Right atrium auricular region (tissue), 2 donors: Measurements from ENCODE around the gene FAM163A. TPM values are rescaled to one million over a fixed set of nuclear protein-coding genes. Genes with fewer than 3 reads are reported as not detected.

ENCODE experiments used
- DNase-seq: peaks from one replicate; pipeline ENCODE4 v3.0.0-alpha.2; 2019; ENCODE audit warnings: low spot score
- H3K27ac ChIP-seq, 2 donors: fragments of 200-600 bp; sonication (generic); 1 replicate in 1 of 2; 2 replicates in 1 of 2; pipeline ENCODE4 v1.5.1; 2016 to 2019
- H3K27me3 ChIP-seq, 2 donors: fragments of 200-600 bp; sonication (generic); one replicate each; pipeline versions ENCODE4 v1.5.1 to v1.6.0; 2017 to 2019
- H3K36me3 ChIP-seq: fragments of 200-600 bp; sonication (generic); one replicate; pipeline ENCODE4 v1.5.1; 2016
- H3K4me1 ChIP-seq, 2 donors: fragments of 200-600 bp; sonication (generic); one replicate each; pipeline versions ENCODE4 v1.5.1 to v1.6.0; 2017 to 2019
- H3K4me3 ChIP-seq, 2 donors: fragments of 200-600 bp; sonication (generic); 1 replicate in 1 of 2; 2 replicates in 1 of 2; pipeline ENCODE4 v1.5.1; 2017 to 2019; ENCODE audit warnings: mild to moderate bottlenecking in 1 of 2, moderate library complexity in 1 of 2
- H3K9me3 ChIP-seq, 2 donors: fragments of 200-600 bp; sonication (generic); one replicate each; pipeline ENCODE4 v1.5.1; 2019
- CTCF ChIP-seq, 2 donors: fragments of 200-600 bp; sonication (generic); IDR thresholded peaks; one replicate each; pipeline ENCODE4 v1.5.1; 2019; ENCODE audit warnings: antibody characterized with exemption in 2 of 2
- total RNA-seq, 2 donors: library from RNA; depleted of rRNA; stranded (reverse); fragments of >200 nt; gene quantifications; one replicate each; pipeline ENCODE4 v1.1.0, GENCODE V29; 2016

The FAM163A gene
- total RNA-seq, 2 donors from 2014 or later, result not detected

- H3K4me1 ChIP-seq, result no peaks in the 10 kb centered on the region
- H3K4me3 ChIP-seq, result no peak overlapping the region
- no peak for TF ChIP-seq CTCF (IDR thresholded peaks at IDR 0.05)
- H3K9me3 ChIP-seq, result peaks cover 0 to 13% of the 10 kb centered on the region in 2 donors
- H3K36me3 ChIP-seq, result no peaks in the 10 kb centered on the region
- no peak overlapping the region for H3K27ac ChIP-seq
- no peak for DNase-seq
- H3K27me3 ChIP-seq, result no peaks in the 10 kb centered on the region
Measured at GRCh38 chr1:179750630-179751029, 7.5 kb downstream of the FAM163A start.

- no peaks in the 10 kb centered on the region for H3K27me3 ChIP-seq
- no peaks in the 10 kb centered on the region for H3K36me3 ChIP-seq
- DNase-seq, result no peak
- TF ChIP-seq CTCF (IDR thresholded peaks at IDR 0.05), result no peak
- peaks cover 0 to 13% of the 10 kb centered on the region in 2 donors for H3K9me3 ChIP-seq
- no peak overlapping the region for H3K27ac ChIP-seq
- no peak overlapping the region for H3K4me3 ChIP-seq
- H3K4me1 ChIP-seq, result no peaks in the 10 kb centered on the region
Measured at GRCh38 chr1:179753061-179753460, 10.0 kb downstream of the FAM163A start.

- no peak overlapping the region for H3K4me3 ChIP-seq
- no peak for TF ChIP-seq CTCF (IDR thresholded peaks at IDR 0.05)
- H3K27me3 ChIP-seq, result no peaks in the 10 kb centered on the region
- H3K27ac ChIP-seq, result no peak overlapping the region
- no peak for DNase-seq
- H3K4me1 ChIP-seq, result no peaks in the 10 kb centered on the region
- no peaks in the 10 kb centered on the region for H3K36me3 ChIP-seq
- peaks cover 0 to 13% of the 10 kb centered on the region in 2 donors for H3K9me3 ChIP-seq
Measured at GRCh38 chr1:179754041-179754624, 11.0 kb downstream of the FAM163A start.

GRCh38 chr1:179757933-179758332 is 14.8 kb downstream of the FAM163A start:
- DNase-seq, result no peak
- no peak overlapping the region for H3K27ac ChIP-seq
- no peak for TF ChIP-seq CTCF (IDR thresholded peaks at IDR 0.05)
- no peak overlapping the region for H3K4me3 ChIP-seq
- no peaks in the 10 kb centered on the region for H3K4me1 ChIP-seq
- H3K27me3 ChIP-seq, result no peaks in the 10 kb centered on the region
- no peaks in the 10 kb centered on the region for H3K36me3 ChIP-seq
- H3K9me3 ChIP-seq, result no peaks in the 10 kb centered on the region

GRCh38 chr1:179760521-179760920 is 17.4 kb downstream of the FAM163A start:
- H3K4me3 ChIP-seq, result no peak overlapping the region
- no peak for TF ChIP-seq CTCF (IDR thresholded peaks at IDR 0.05)
- DNase-seq, result no peak

GRCh38 chr1:179761296-179761695 is 18.2 kb downstream of the FAM163A start:
- DNase-seq, result no peak
- Histone ChIP-seq H3K36me3 (no peaks in the 10 kb centered on the region), H3K4me1 (no peaks in the 10 kb centered on the region), H3K27me3 (no peaks in the 10 kb centered on the region), H3K4me3 (no peak overlapping the region), H3K27ac (no peak overlapping the region), H3K9me3 (no peaks in the 10 kb centered on the region)
- no peak for TF ChIP-seq CTCF (IDR thresholded peaks at IDR 0.05)

More at GRCh38 chr1:179760521-179760920, 17.4 kb downstream of the FAM163A start:
- Histone ChIP-seq H3K9me3 (no peaks in the 10 kb centered on the region), H3K4me1 (no peaks in the 10 kb centered on the region), H3K36me3 (no peaks in the 10 kb centered on the region), H3K27ac (no peak overlapping the region), H3K27me3 (no peaks in the 10 kb centered on the region)
